Nephron (organoid): Measurements from ENCODE around the gene TRAK1.

Experiments used
- H3K27ac Mint-ChIP-seq, 3 experiments: 2 replicates each; pipeline ENCODE4 v1.8.0; 2020; ENCODE audit warnings: mixed read lengths in 3 of 3, mild to moderate bottlenecking in 2 of 3, moderate library complexity in 1 of 3
- H3K27me3 Mint-ChIP-seq: 2 replicates; pipeline ENCODE4 v1.8.0; 2021; ENCODE audit warnings: low read depth, mild to moderate bottlenecking, moderate library complexity, mixed read lengths
- H3K36me3 Mint-ChIP-seq: 2 replicates; pipeline ENCODE4 v1.8.0; 2020; ENCODE audit warnings: low read depth, mixed read lengths
- H3K4me1 Mint-ChIP-seq: 2 replicates; pipeline ENCODE4 v1.8.0; 2020; ENCODE audit warnings: mixed read lengths
- H3K4me3 Mint-ChIP-seq, 3 experiments: 2 replicates each; pipeline ENCODE4 v1.8.0; 2020; ENCODE audit warnings: mild to moderate bottlenecking in 3 of 3, mixed read lengths in 3 of 3, moderate library complexity in 2 of 3
- H3K9me3 Mint-ChIP-seq: 2 replicates; pipeline ENCODE4 v1.8.0; 2020; ENCODE audit warnings: mixed read lengths
- TF ChIP-seq, protein P1 (sequence below), 3 experiments: fragments of 200-600 bp; sonication (generic); IDR thresholded peaks; one replicate each; pipeline ENCODE4 v1.5.0; 2021; ENCODE audit warnings: antibody characterized with exemption in 3 of 3; ENCODE audit not compliant: unreplicated experiment in 3 of 3

TRAK1 gene

DNA sequence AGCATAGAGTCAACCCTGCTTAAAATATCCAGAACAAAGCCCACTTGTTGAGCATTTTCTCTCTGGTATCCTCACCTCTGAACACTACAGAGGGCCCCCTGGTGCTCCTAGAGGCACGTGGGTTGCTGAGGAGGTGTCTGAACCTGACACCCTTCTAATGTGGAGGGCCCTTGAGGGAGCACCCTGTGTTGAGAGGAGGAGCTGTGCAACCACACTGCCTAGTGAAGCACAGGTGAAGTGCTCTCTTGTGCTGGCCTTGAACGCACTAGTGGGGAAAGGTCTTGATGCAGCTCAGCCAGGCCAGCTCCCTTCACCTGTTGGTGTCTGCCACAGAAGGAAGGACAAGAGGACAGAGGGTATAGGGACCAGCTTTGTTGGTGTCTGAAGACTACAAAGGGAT is 122.9 kb downstream of the TRAK1 start:
- no peaks in the 10 kb centered on the region for H3K9me3 Mint-ChIP-seq
- H3K27me3 Mint-ChIP-seq = no peaks in the 10 kb centered on the region
- no peak overlapping the region for H3K27ac Mint-ChIP-seq
- TF ChIP-seq, protein P1, sequence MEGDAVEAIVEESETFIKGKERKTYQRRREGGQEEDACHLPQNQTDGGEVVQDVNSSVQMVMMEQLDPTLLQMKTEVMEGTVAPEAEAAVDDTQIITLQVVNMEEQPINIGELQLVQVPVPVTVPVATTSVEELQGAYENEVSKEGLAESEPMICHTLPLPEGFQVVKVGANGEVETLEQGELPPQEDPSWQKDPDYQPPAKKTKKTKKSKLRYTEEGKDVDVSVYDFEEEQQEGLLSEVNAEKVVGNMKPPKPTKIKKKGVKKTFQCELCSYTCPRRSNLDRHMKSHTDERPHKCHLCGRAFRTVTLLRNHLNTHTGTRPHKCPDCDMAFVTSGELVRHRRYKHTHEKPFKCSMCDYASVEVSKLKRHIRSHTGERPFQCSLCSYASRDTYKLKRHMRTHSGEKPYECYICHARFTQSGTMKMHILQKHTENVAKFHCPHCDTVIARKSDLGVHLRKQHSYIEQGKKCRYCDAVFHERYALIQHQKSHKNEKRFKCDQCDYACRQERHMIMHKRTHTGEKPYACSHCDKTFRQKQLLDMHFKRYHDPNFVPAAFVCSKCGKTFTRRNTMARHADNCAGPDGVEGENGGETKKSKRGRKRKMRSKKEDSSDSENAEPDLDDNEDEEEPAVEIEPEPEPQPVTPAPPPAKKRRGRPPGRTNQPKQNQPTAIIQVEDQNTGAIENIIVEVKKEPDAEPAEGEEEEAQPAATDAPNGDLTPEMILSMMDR (IDR thresholded peaks at IDR 0.05; ENCODE audit: unreplicated experiment in 3 of 3) = no peak
- H3K4me3 Mint-ChIP-seq = no peak overlapping the region
- H3K36me3 Mint-ChIP-seq = peaks cover 50% of the 10 kb centered on the region
- H3K4me1 Mint-ChIP-seq = no peaks in the 10 kb centered on the region

DNA sequence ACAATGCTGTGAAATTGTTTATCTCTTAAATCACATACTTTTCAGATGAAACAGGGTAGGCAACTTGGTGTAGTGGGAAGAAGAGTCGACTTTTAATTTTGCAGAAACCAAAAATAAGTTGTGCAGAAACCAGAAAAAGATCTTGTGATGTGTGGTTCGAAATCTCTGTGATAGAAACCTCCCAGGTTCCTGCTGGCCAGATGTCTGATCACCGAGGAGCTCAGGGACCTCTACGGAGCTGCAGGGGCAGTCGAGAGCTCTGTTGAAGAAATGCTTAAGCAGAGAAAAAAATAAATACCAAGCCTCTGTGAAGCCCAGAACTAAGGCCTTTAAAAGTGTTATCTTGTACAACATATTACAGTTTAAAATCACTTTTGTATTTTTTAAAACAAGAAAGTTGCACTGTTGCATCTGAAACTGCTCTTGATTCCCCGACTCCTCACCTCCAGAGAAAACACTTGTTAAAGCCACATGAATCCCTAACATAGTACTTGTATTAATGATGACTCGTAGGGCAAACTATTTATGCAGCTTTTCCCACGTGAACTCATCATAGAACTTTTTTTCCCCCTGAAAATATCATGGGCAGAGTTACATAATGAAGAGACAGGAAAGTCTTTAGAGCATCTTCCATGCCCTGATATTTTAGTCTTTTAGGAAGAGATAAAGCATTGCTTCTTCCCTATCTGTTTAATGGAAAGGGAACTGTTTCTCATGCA is 123.6 kb downstream of the TRAK1 start:
- Mint-ChIP-seq H3K4me3 (no peak overlapping the region), H3K36me3 (peaks cover 43% of the 10 kb centered on the region), H3K9me3 (no peaks in the 10 kb centered on the region), H3K4me1 (no peaks in the 10 kb centered on the region), H3K27ac (no peak overlapping the region), H3K27me3 (no peaks in the 10 kb centered on the region)
- TF ChIP-seq, protein P1 (IDR thresholded peaks at IDR 0.05; ENCODE audit: unreplicated experiment in 3 of 3) = no peak

DNA sequence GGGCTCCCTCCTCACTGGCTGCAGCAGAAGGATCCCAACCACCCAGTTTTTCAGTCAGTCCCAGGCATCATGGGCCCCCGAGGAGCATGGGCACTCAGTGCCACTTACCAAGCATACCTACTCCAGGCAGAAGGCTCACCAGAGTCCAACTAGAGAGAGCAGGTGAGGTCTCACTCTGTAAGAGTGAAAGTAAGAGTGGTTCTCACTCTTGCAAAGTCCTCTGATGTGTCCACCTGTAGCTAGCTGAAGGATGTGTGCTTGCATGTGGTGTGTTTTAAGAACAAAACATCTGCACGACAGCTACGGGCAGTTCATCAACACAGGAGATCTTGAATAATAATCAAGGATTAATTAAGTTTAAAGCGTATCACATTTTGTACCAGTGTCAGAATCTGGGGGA is 125.1 kb downstream of the TRAK1 start:
- Mint-ChIP-seq H3K36me3 (peaks cover 34% of the 10 kb centered on the region), H3K27me3 (no peaks in the 10 kb centered on the region), H3K27ac (no peak overlapping the region), H3K4me3 (no peak overlapping the region), H3K4me1 (no peaks in the 10 kb centered on the region), H3K9me3 (no peaks in the 10 kb centered on the region)
- TF ChIP-seq, protein P1 (IDR thresholded peaks at IDR 0.05; ENCODE audit: unreplicated experiment in 3 of 3) = no peak

DNA sequence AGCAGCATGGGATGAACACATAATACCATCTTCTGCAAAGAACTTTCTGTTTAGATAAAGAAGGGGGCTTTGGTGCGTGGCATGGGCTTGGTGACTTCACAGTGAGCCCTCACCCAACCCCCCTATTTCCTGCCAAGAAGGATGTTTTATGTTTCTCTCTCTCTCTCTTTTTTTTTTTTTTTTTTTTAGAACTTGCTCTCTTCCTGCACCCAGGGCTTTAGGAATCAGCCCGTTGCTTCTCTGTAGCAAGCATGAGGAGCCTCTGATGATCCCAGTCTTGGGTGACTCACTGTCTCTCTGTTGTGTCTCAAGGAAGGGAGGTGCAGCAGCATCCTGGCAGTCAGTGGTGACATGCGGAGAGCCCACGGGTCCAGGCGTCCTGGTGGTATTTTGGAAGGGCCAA is 125.8 kb downstream of the TRAK1 start:
- Mint-ChIP-seq H3K27ac (no peak overlapping the region), H3K4me3 (no peak overlapping the region)

DNA sequence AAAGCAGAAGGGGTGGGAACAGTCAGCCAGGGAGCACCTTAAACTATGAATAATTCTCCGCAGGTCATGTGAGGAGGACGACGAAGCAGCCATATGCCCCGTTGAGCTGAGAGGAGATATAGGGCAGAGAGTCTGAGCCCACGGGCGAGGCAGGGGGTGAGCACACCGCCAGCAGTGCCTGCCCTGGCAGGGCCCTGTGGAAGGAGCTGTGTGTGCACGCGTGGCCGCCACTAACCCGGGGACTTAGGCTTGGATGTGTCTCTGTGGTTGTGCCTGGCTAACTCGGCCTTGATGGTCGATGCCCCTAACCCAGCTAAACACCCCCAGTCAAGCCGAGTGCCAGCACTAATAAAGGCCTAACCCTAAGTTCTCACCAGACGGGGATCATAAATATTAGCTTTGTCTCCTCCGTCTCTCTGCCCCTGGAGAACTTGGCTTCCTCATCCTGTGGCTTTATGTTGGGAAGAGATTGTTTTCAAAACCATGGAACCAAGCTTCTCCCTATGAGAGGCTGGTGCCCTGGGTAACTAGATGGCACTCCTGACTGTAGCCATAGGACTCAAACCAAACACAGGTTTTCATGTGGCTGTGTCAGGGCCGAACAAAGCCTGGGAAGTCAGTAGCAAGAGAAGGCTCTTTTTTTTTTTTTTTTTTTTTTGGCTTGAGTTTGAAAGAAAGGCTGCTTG is 129.4 kb downstream of the TRAK1 start:
- Mint-ChIP-seq H3K27ac (no peak overlapping the region), H3K9me3 (no peaks in the 10 kb centered on the region), H3K4me1 (peaks cover 5% of the 10 kb centered on the region), H3K4me3 (no peak overlapping the region), H3K36me3 (peaks cover 43% of the 10 kb centered on the region), H3K27me3 (no peaks in the 10 kb centered on the region)
- TF ChIP-seq, protein P1 (IDR thresholded peaks at IDR 0.05; ENCODE audit: unreplicated experiment in 3 of 3) = no peak

More for the DNA sequence above, 125.8 kb downstream of the TRAK1 start:
- TF ChIP-seq, protein P1 (IDR thresholded peaks at IDR 0.05; ENCODE audit: unreplicated experiment in 3 of 3) = no peak
- H3K9me3 Mint-ChIP-seq = no peaks in the 10 kb centered on the region
- H3K27me3 Mint-ChIP-seq = no peaks in the 10 kb centered on the region
- peaks cover 29% of the 10 kb centered on the region for H3K36me3 Mint-ChIP-seq
- H3K4me1 Mint-ChIP-seq = no peaks in the 10 kb centered on the region
